DOHH2 (cell line): ENCODE data around the gene SMIM8.

Experiments used
- H3F3A ChIP-seq: fragments of 200-600 bp; sonication (generic), shearing (Covaris generic); 2 replicates; pipeline ENCODE4 v1.6.0; 2016; ENCODE audit warnings: antibody characterized with exemption, mild to moderate bottlenecking; ENCODE audit not compliant: control insufficient read depth, insufficient read depth
- H3K27ac ChIP-seq: fragments of 200-600 bp; sonication (generic); 2 replicates; pipeline ENCODE4 v1.5.1; 2014; ENCODE audit warnings: low read depth, mild to moderate bottlenecking, low read length, moderate library complexity
- H3K27me3 ChIP-seq: fragments of 200-600 bp; sonication (generic); 2 replicates; pipeline ENCODE4 v1.6.1; 2014; ENCODE audit warnings: mild to moderate bottlenecking, low read length, mixed read lengths; ENCODE audit not compliant: control insufficient read depth
- H3K36me3 ChIP-seq: fragments of 200-600 bp; sonication (generic); 2 replicates; pipeline ENCODE4 v1.6.1; 2014; ENCODE audit warnings: mild to moderate bottlenecking, low read length, moderate library complexity, mixed read lengths; ENCODE audit not compliant: control insufficient read depth
- H3K4me1 ChIP-seq: fragments of 200-600 bp; sonication (generic); 2 replicates; pipeline ENCODE4 v1.6.1; 2014; ENCODE audit warnings: mild to moderate bottlenecking, low read length, mixed read lengths; ENCODE audit not compliant: control insufficient read depth
- H3K4me2 ChIP-seq: fragments of 200-600 bp; sonication (generic); 2 replicates; pipeline ENCODE4 v1.6.0; 2014; ENCODE audit warnings: mild to moderate bottlenecking, low read length, moderate library complexity
- H3K4me3 ChIP-seq: fragments of 200-600 bp; sonication (generic); 2 replicates; pipeline ENCODE4 v1.5.1; 2014; ENCODE audit warnings: mild to moderate bottlenecking, low read length, mixed read lengths
- H3K79me2 ChIP-seq: fragments of 200-600 bp; sonication (generic); 2 replicates; pipeline ENCODE4 v1.6.1; 2014; ENCODE audit warnings: mild to moderate bottlenecking, low read length, mixed read lengths; ENCODE audit not compliant: control insufficient read depth
- H3K9me2 ChIP-seq: fragments of 200-600 bp; sonication (generic); replicated peaks from 2 replicates; pipeline ENCODE4 v1.6.1; 2014; ENCODE audit warnings: mild to moderate bottlenecking, low read length, mixed read lengths; ENCODE audit not compliant: control insufficient read depth
- H3K9me3 ChIP-seq: fragments of 200-600 bp; sonication (generic); 2 replicates; pipeline ENCODE4 v1.6.1; 2014; ENCODE audit warnings: antibody characterized with exemption, low read length, mixed read lengths; ENCODE audit not compliant: control insufficient read depth, insufficient read depth
- H4K20me1 ChIP-seq: fragments of 200-600 bp; sonication (generic); 2 replicates; pipeline ENCODE4 v1.6.0; 2014; ENCODE audit warnings: low read depth, mild to moderate bottlenecking, antibody characterized with exemption, low read length, moderate library complexity; ENCODE audit not compliant: control insufficient read depth, insufficient read depth
- EZH2phosphoT487 ChIP-seq: fragments of 200-600 bp; sonication (generic); IDR thresholded peaks from 2 replicates; pipeline ENCODE4 v1.6.1; 2017; ENCODE audit warnings: borderline replicate concordance, mild to moderate bottlenecking, antibody characterized with exemption, low read length, moderate library complexity, mixed read lengths
- TF ChIP-seq, protein P1 (sequence below): fragments of 200-600 bp; sonication (generic); IDR thresholded peaks from one replicate; pipeline ENCODE4 v1.5.1; 2014; ENCODE audit warnings: antibody characterized with exemption, mild to moderate bottlenecking, low read depth, low read length; ENCODE audit not compliant: poor library complexity, severe bottlenecking

SMIM8 gene

GRCh38 chr6:87277123-87277522 is 45.3 kb upstream of the SMIM8 start:
- Histone ChIP-seq H3F3A (no peaks in the 10 kb centered on the region), H3K79me2 (no peaks in the 10 kb centered on the region), H3K27ac (no peak overlapping the region), H3K4me1 (peaks cover 4% of the 10 kb centered on the region; the same call in 1 of the 2 replicates), H3K4me2 (no peak overlapping the region), H3K27me3 (peaks cover 13% of the 10 kb centered on the region), H3K36me3 (no peaks in the 10 kb centered on the region), H3K9me3 (no peaks in the 10 kb centered on the region), H4K20me1 (no peaks in the 10 kb centered on the region), H3K4me3 (no peak overlapping the region), H3K9me2 (no peaks in the 10 kb centered on the region)
- TF ChIP-seq, protein P1, sequence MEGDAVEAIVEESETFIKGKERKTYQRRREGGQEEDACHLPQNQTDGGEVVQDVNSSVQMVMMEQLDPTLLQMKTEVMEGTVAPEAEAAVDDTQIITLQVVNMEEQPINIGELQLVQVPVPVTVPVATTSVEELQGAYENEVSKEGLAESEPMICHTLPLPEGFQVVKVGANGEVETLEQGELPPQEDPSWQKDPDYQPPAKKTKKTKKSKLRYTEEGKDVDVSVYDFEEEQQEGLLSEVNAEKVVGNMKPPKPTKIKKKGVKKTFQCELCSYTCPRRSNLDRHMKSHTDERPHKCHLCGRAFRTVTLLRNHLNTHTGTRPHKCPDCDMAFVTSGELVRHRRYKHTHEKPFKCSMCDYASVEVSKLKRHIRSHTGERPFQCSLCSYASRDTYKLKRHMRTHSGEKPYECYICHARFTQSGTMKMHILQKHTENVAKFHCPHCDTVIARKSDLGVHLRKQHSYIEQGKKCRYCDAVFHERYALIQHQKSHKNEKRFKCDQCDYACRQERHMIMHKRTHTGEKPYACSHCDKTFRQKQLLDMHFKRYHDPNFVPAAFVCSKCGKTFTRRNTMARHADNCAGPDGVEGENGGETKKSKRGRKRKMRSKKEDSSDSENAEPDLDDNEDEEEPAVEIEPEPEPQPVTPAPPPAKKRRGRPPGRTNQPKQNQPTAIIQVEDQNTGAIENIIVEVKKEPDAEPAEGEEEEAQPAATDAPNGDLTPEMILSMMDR = peak; percentile 23
- TF ChIP-seq EZH2phosphoT487 = no peak

GRCh38 chr6:87279196-87279595 is 43.2 kb upstream of the SMIM8 start:
- Histone ChIP-seq H3K9me3 (no peaks in the 10 kb centered on the region), H3K4me3 (no peak overlapping the region), H3K4me2 (no peak overlapping the region), H3K27ac (no peak overlapping the region), H3K79me2 (no peaks in the 10 kb centered on the region), H3K4me1 (peaks cover 4% of the 10 kb centered on the region; the same call in 1 of the 2 replicates), H3K27me3 (peaks cover 16% of the 10 kb centered on the region), H3F3A (no peaks in the 10 kb centered on the region), H3K36me3 (no peaks in the 10 kb centered on the region), H3K9me2 (no peaks in the 10 kb centered on the region), H4K20me1 (no peaks in the 10 kb centered on the region)
- TF ChIP-seq, protein P1 = no peak
- no peak for TF ChIP-seq EZH2phosphoT487

- H3K4me2 ChIP-seq = no peak overlapping the region
- H3K27ac ChIP-seq = no peak overlapping the region
- no peak overlapping the region for H3K4me3 ChIP-seq
- TF ChIP-seq EZH2phosphoT487 = no peak
- TF ChIP-seq, protein P1 = no peak
- H3K27me3 ChIP-seq = peaks cover 19% of the 10 kb centered on the region
- H4K20me1 ChIP-seq = no peaks in the 10 kb centered on the region
- no peaks in the 10 kb centered on the region for H3K79me2 ChIP-seq
- H3K4me1 ChIP-seq = peaks cover 4% of the 10 kb centered on the region; the same call in 1 of the 2 replicates
- no peaks in the 10 kb centered on the region for H3K36me3 ChIP-seq
- H3K9me2 ChIP-seq = no peaks in the 10 kb centered on the region
- no peaks in the 10 kb centered on the region for H3F3A ChIP-seq
- no peaks in the 10 kb centered on the region for H3K9me3 ChIP-seq
These were observed 41.0 kb upstream of the SMIM8 start for GRCh38 chr6:87281426-87281825.

GRCh38 chr6:87282743-87283142 is 39.6 kb upstream of the SMIM8 start:
- Histone ChIP-seq H3K36me3 (no peaks in the 10 kb centered on the region), H3F3A (no peaks in the 10 kb centered on the region), H4K20me1 (no peaks in the 10 kb centered on the region), H3K4me2 (no peak overlapping the region), H3K79me2 (no peaks in the 10 kb centered on the region), H3K27ac (no peak overlapping the region), H3K4me1 (peaks cover 4% of the 10 kb centered on the region; the same call in 1 of the 2 replicates), H3K4me3 (no peak overlapping the region), H3K27me3 (peaks cover 24% of the 10 kb centered on the region), H3K9me2 (no peaks in the 10 kb centered on the region), H3K9me3 (no peaks in the 10 kb centered on the region)
- TF ChIP-seq EZH2phosphoT487 = no peak
- TF ChIP-seq, protein P1 = no peak
